SK-N-SH treated with all-trans-retinoic acid at 6 μM for 48 hours (cell line): ENCODE results near the gene NPAS3.

Experiments
- ARNTL ChIP-seq: fragments of 450-650 bp; formaldehyde crosslinking; IDR thresholded peaks from 2 replicates; pipeline ENCODE4 v1.5.0; 2020; ENCODE audit warnings: low read depth, mild to moderate bottlenecking, moderate library complexity, borderline replicate concordance
- BACH2 ChIP-seq: fragments of 250-450 bp; sonication (Bioruptor Pico); IDR thresholded peaks from 2 replicates; pipeline ENCODE4 v1.9.0; 2021; ENCODE audit warnings: mild to moderate bottlenecking, borderline replicate concordance
- CSDC2 ChIP-seq: fragments of 250-450 bp; sonication (Bioruptor Pico); IDR thresholded peaks from 2 replicates; pipeline ENCODE4 v1.5.0; 2020; ENCODE audit warnings: mild to moderate bottlenecking, moderate library complexity
- ZNF8 ChIP-seq: fragments of 450-650 bp; formaldehyde crosslinking; IDR thresholded peaks from 2 replicates; pipeline ENCODE4 v1.5.0; 2020; ENCODE audit warnings: mild to moderate bottlenecking, moderate library complexity

GRCh38 chr14:33030386-33030785, 91.7 kb downstream of the NPAS3 start:
- TF ChIP-seq ZNF8 (CRISPR knock-in tag) (no peak), ARNTL (CRISPR knock-in tag) (no peak), BACH2 (CRISPR knock-in tag) (no peak), CSDC2 (no peak)
